ENCODE measurements around the gene TWIST1. TPM values are rescaled to one million over a fixed set of nuclear protein-coding genes. Genes with fewer than 3 reads are reported as not detected.

The TWIST1 gene
- total and polyA plus RNA-seq, 2 of the 13 experiments (the other 11 are each of a cell fraction or from before 2014, with no cell fraction given): not detected

GRCh38 chr7:19090526-19090925, 26.9 kb downstream of the TWIST1 start (continued):
- TF ChIP-seq DPF2 (CRISPR knock-in tag; IDR thresholded peaks at IDR 0.05; ENCODE audit: borderline replicate concordance, low read depth) (no peak), NAIF1 (CRISPR knock-in tag; IDR thresholded peaks at IDR 0.05; ENCODE audit: borderline replicate concordance) (no peak), RFXANK (CRISPR knock-in tag; IDR thresholded peaks at IDR 0.05) (no peak)

GRCh38 chr7:19089797-19090196, 27.6 kb downstream of the TWIST1 start:
- intact Hi-C loops (cut with micrococcal nuclease; ENCODE audit: unreplicated experiment): no loop called here

More at GRCh38 chr7:19089797-19090196, 27.6 kb downstream of the TWIST1 start:
- no TSS peak for BruUV-seq (replicated peaks)
- WGBS (ENCODE audit: low lambda C conversion rate): 1% methylated on average over 3 of the region's 3 CpGs
- no peak for TF ChIP-seq FOXC1 (CRISPR knock-in tag; IDR thresholded peaks at IDR 0.05; ENCODE audit: borderline replicate concordance)
- TF ChIP-seq ZBTB21 (CRISPR knock-in tag; IDR thresholded peaks at IDR 0.05): no peak
- TF ChIP-seq ZBTB25 (CRISPR knock-in tag; IDR thresholded peaks at IDR 0.05): no peak
- TF ChIP-seq ZBTB44 (CRISPR knock-in tag; IDR thresholded peaks at IDR 0.05): no peak
- TF ChIP-seq ZNF691 (CRISPR knock-in tag; IDR thresholded peaks at IDR 0.05; ENCODE audit: borderline replicate concordance, low read depth): no peak
- no peak for TF ChIP-seq ZZZ3 (CRISPR knock-in tag; IDR thresholded peaks at IDR 0.05; ENCODE audit: borderline replicate concordance)
- no peak for TF ChIP-seq TBX3 (IDR thresholded peaks at IDR 0.05; ENCODE audit: borderline replicate concordance)
- TF ChIP-seq ARNT2 (CRISPR knock-in tag; IDR thresholded peaks at IDR 0.05; ENCODE audit: low read depth): no peak
- Histone ChIP-seq H3K9me3 (ENCODE audit: low read length) (peaks cover 21% of the 10 kb centered on the region), H3K4me2 (ENCODE audit: low read depth, low read length) (no peak overlapping the region), H3K9ac (ENCODE audit: insufficient read depth, low read depth, low read length) (no peak overlapping the region), H2AFZ (ENCODE audit: low read length) (no peak overlapping the region), H4K20me1 (ENCODE audit: insufficient read depth, low read length) (no peaks in the 10 kb centered on the region), H3K4me1 (ENCODE audit: insufficient read depth, low read length) (no peaks in the 10 kb centered on the region), H3K79me2 (ENCODE audit: insufficient read depth, low read length) (no peaks in the 10 kb centered on the region), H3K27me3 (ENCODE audit: control insufficient read depth in 1 of 2, insufficient read depth in 2 of 2, low read length in 2 of 2) (no peaks in the 10 kb centered on the region), H3K4me3 (replicated peaks in 1 of 3; ENCODE audit: insufficient read depth in 1 of 3, low read depth in 2 of 3, low read length in 3 of 3) (no peak overlapping the region), H3K36me3 (replicated peaks in 1 of 2; ENCODE audit: control insufficient read depth in 1 of 2, insufficient read depth in 2 of 2, low read length in 2 of 2) (no peaks in the 10 kb centered on the region), H3K27ac (ENCODE audit: extremely low read length, insufficient read depth, low read length) (no peak overlapping the region)
- in situ Hi-C loops (cut with HindIII; ENCODE audit: extremely low pct_ligation_motif_present, low pct_unique_long_range_greater_than_20kb): no loop called here
- ChIA-PET CTCF (ENCODE audit: low intra/inter-chr PET ratio, low total read pairs) (no interaction called here), POLR2A (no interaction called here)
- DNase-seq (ENCODE audit: low spot score): no peak
- FAIRE-seq: no peak
- no peak for ATAC-seq

All from HepG2 (cell line).